ENCODE measurements around the gene AP3M1.

Gene AP3M1

GRCh38 chr10:74078037-74078436 lies 72.6 kb downstream of the AP3M1 start:
- Histone ChIP-seq H3K4me3 (ENCODE audit: low read length) (no peak overlapping the region), H3K36me3 (replicated peaks; ENCODE audit: insufficient read depth, low read length) (no peaks in the 10 kb centered on the region), H3K27ac (ENCODE audit: low read length) (no peak overlapping the region), H3K4me2 (ENCODE audit: low read depth, low read length) (no peak overlapping the region), H3K9ac (ENCODE audit: low read length) (no peak overlapping the region), H3K27me3 (replicated peaks; ENCODE audit: insufficient read depth, low read length) (no peaks in the 10 kb centered on the region), H2AFZ (ENCODE audit: low read length) (no peak overlapping the region), H3K79me2 (ENCODE audit: low read length) (no peaks in the 10 kb centered on the region), H3F3A (ENCODE audit: insufficient read depth, low read length) (no peaks in the 10 kb centered on the region), H3K9me3 (replicated peaks; ENCODE audit: insufficient read depth, low read length) (no peaks in the 10 kb centered on the region), H4K20me1 (ENCODE audit: insufficient read depth, low read length) (no peaks in the 10 kb centered on the region), H3K9me2 (replicated peaks; ENCODE audit: insufficient read depth, low read length) (no peaks in the 10 kb centered on the region), H3K4me1 (ENCODE audit: low read length) (no peaks in the 10 kb centered on the region)
- no peak for TF ChIP-seq CTCF (IDR thresholded peaks at IDR 0.05; ENCODE audit: low read length)
- no peak for DNase-seq

- TF ChIP-seq EZH2 (optimal IDR thresholded peaks at IDR 0.05; ENCODE audit: low read depth, low read length): no peak
- no peak for TF ChIP-seq EZH2phosphoT487 (IDR thresholded peaks at IDR 0.05; ENCODE audit: low read length)
- TF ChIP-seq CTCF (IDR thresholded peaks at IDR 0.05; ENCODE audit: low read length): no peak
- no peak overlapping the region for H2AFZ ChIP-seq (ENCODE audit: low read length)
- H3K36me3 ChIP-seq (replicated peaks; ENCODE audit: insufficient read depth, low read length): no peaks in the 10 kb centered on the region
- no peak overlapping the region for H3K4me2 ChIP-seq (ENCODE audit: low read depth, low read length)
- H3K27me3 ChIP-seq (replicated peaks; ENCODE audit: insufficient read depth, low read length): no peaks in the 10 kb centered on the region
- H3K4me1 ChIP-seq (ENCODE audit: low read length): no peaks in the 10 kb centered on the region
- H4K20me1 ChIP-seq (ENCODE audit: insufficient read depth, low read length): no peaks in the 10 kb centered on the region
- no peaks in the 10 kb centered on the region for H3K79me2 ChIP-seq (ENCODE audit: low read length)
- no peaks in the 10 kb centered on the region for H3K9me2 ChIP-seq (replicated peaks; ENCODE audit: insufficient read depth, low read length)
- no peaks in the 10 kb centered on the region for H3K9me3 ChIP-seq (replicated peaks; ENCODE audit: insufficient read depth, low read length)
- no peak overlapping the region for H3K9ac ChIP-seq (ENCODE audit: low read length)
- H3F3A ChIP-seq (ENCODE audit: insufficient read depth, low read length): no peaks in the 10 kb centered on the region
- H3K4me3 ChIP-seq (ENCODE audit: low read length): no peak overlapping the region
- no peak for DNase-seq
- H3K27ac ChIP-seq (ENCODE audit: low read length): no peak overlapping the region
Observed at GRCh38 chr10:74077416-74077815, 73.2 kb downstream of the AP3M1 start.

GRCh38 chr10:74076961-74077360 lies 73.7 kb downstream of the AP3M1 start:
- H3K79me2 ChIP-seq (ENCODE audit: low read length): no peaks in the 10 kb centered on the region

More at GRCh38 chr10:74076961-74077360, 73.7 kb downstream of the AP3M1 start:
- TF ChIP-seq CTCF (IDR thresholded peaks at IDR 0.05; ENCODE audit: low read length) (no peak), EZH2 (optimal IDR thresholded peaks at IDR 0.05; ENCODE audit: low read depth, low read length) (no peak), EZH2phosphoT487 (IDR thresholded peaks at IDR 0.05; ENCODE audit: low read length) (no peak)
- Histone ChIP-seq H3K4me2 (ENCODE audit: low read depth, low read length) (no peak overlapping the region), H2AFZ (ENCODE audit: low read length) (no peak overlapping the region), H3K27me3 (replicated peaks; ENCODE audit: insufficient read depth, low read length) (no peaks in the 10 kb centered on the region), H3K36me3 (replicated peaks; ENCODE audit: insufficient read depth, low read length) (no peaks in the 10 kb centered on the region), H3F3A (ENCODE audit: insufficient read depth, low read length) (no peaks in the 10 kb centered on the region), H4K20me1 (ENCODE audit: insufficient read depth, low read length) (no peaks in the 10 kb centered on the region), H3K4me1 (ENCODE audit: low read length) (no peaks in the 10 kb centered on the region), H3K9ac (ENCODE audit: low read length) (no peak overlapping the region), H3K4me3 (ENCODE audit: low read length) (no peak overlapping the region), H3K27ac (ENCODE audit: low read length) (no peak overlapping the region), H3K9me2 (replicated peaks; ENCODE audit: insufficient read depth, low read length) (no peaks in the 10 kb centered on the region), H3K9me3 (replicated peaks; ENCODE audit: insufficient read depth, low read length) (no peaks in the 10 kb centered on the region)
- DNase-seq: no peak

All from MM.1S (cell line).